Stimulated activated CD8-positive, alpha-beta memory T cell treated with anti-CD3 and anti-CD28 coated beads, Interleukin-12 subunit alpha, Interleukin-12 subunit beta, amount 100 ng/mL, for 24 hours (primary cell): ENCODE measurements around the gene EEF2K.

Experiments
- DNase-seq: peaks from one replicate; pipeline ENCODE4 v3.0.0-alpha.2; 2020; ENCODE audit errors: extremely low read depth

The EEF2K gene

GRCh38 chr16:22335668-22336246, 129.7 kb downstream of the EEF2K start:
- DNase-seq, result no peak

GRCh38 chr16:22336581-22336980, 130.5 kb downstream of the EEF2K start:
- no peak for DNase-seq

GRCh38 chr16:22337045-22337444, 131.0 kb downstream of the EEF2K start:
- no peak for DNase-seq

- no peak for DNase-seq
Measured at GRCh38 chr16:22337849-22338635, 132.0 kb downstream of the EEF2K start.
